HG02610 (cell line): Measurements from ENCODE around the gene ANKRD34C.
A peak's percentile ranks its signal among the peaks of the same experiment; 100 is the strongest.

Experiments used
- ATAC-seq: cut with Tn5 transposase; IDR thresholded peaks from one replicate; pipeline ENCODE4 v1.9.1; 2021; ENCODE audit warnings: mild to moderate bottlenecking, moderate library complexity; ENCODE audit not compliant: unreplicated experiment

ANKRD34C gene

GRCh38 chr15:79282371-79283251 is at the start of gene ANKRD34C:
TSS of gene ANKRD34C (plus strand) at chr15:79282722. CDS start at chr15:79293285, 10,563 bp downstream.
- no peak for ATAC-seq

GRCh38 chr15:79233236-79233635 is 49.3 kb upstream of the ANKRD34C start:
- no peak for ATAC-seq

- ATAC-seq: no peak
Observed at GRCh38 chr15:79240036-79240435, 42.5 kb upstream of the ANKRD34C start.

- no peak for ATAC-seq
Observed at GRCh38 chr15:79243723-79244122, 38.8 kb upstream of the ANKRD34C start.

- no peak for ATAC-seq
Observed at GRCh38 chr15:79244876-79245275, 37.6 kb upstream of the ANKRD34C start.

- ATAC-seq: no peak
Observed at GRCh38 chr15:79248183-79248582, 34.3 kb upstream of the ANKRD34C start.

GRCh38 chr15:79257454-79257853 is 25.1 kb upstream of the ANKRD34C start:
- ATAC-seq: no peak

GRCh38 chr15:79261836-79262235 is 20.7 kb upstream of the ANKRD34C start:
- no peak for ATAC-seq

- no peak for ATAC-seq
Observed at GRCh38 chr15:79265167-79265566, 17.4 kb upstream of the ANKRD34C start.

- no peak for ATAC-seq
Observed at GRCh38 chr15:79265987-79266579, 16.4 kb upstream of the ANKRD34C start.

- ATAC-seq: no peak
Observed at GRCh38 chr15:79283252-79284048, 928 bp downstream of the ANKRD34C start.

GRCh38 chr15:79290642-79291275 is 8.2 kb downstream of the ANKRD34C start:
- ATAC-seq: no peak

- ATAC-seq: no peak
Observed at GRCh38 chr15:79292011-79292410, 9.5 kb downstream of the ANKRD34C start.

GRCh38 chr15:79294075-79294474 is 11.6 kb downstream of the ANKRD34C start:
- no peak for ATAC-seq

GRCh38 chr15:79296583-79296982 is 14.1 kb downstream of the ANKRD34C start:
- no peak for ATAC-seq

- no peak for ATAC-seq
Observed at GRCh38 chr15:79299126-79299840, 16.8 kb downstream of the ANKRD34C start.

- ATAC-seq: no peak
Observed at GRCh38 chr15:79299841-79300235, 17.3 kb downstream of the ANKRD34C start.

GRCh38 chr15:79307251-79307650 is 24.7 kb downstream of the ANKRD34C start:
- no peak for ATAC-seq

GRCh38 chr15:79308874-79309273 is 26.4 kb downstream of the ANKRD34C start:
- no peak for ATAC-seq

GRCh38 chr15:79310612-79310984 is 28.1 kb downstream of the ANKRD34C start:
- peak; percentile 30 for ATAC-seq
